GM12878 (cell line): ENCODE data around the gene ACAP1. TPM values are rescaled to one million over a fixed set of nuclear protein-coding genes. Genes with fewer than 3 reads are reported as not detected.

ENCODE experiments used
- BACH1 ChIP-seq: fragments of 450-650 bp; IDR thresholded peaks from 2 replicates; pipeline ENCODE4 v1.6.1; 2017; ENCODE audit warnings: mild to moderate bottlenecking, borderline replicate concordance
- BCLAF1 ChIP-seq: fragments of 450-650 bp; IDR thresholded peaks from 2 replicates; pipeline ENCODE4 v1.6.1; 2017; ENCODE audit warnings: antibody characterized with exemption, mild to moderate bottlenecking, moderate library complexity
- DPF2 ChIP-seq: fragments of 450-650 bp; IDR thresholded peaks from 2 replicates; pipeline ENCODE4 v1.6.1; 2017; ENCODE audit warnings: mild to moderate bottlenecking
- IKZF2 ChIP-seq, 2 experiments: fragments of 450-650 bp; IDR thresholded peaks; 2 replicates each; pipeline ENCODE4 v1.6.1; 2017; ENCODE audit warnings: mild to moderate bottlenecking in 2 of 2, moderate library complexity in 2 of 2
- RAD51 ChIP-seq: fragments of 450-650 bp; IDR thresholded peaks from 2 replicates; pipeline ENCODE4 v1.6.1; 2016; ENCODE audit warnings: moderate library complexity, mild to moderate bottlenecking, inconsistent platforms
- SREBF2 ChIP-seq: IDR thresholded peaks from 2 replicates; pipeline ENCODE4 v1.6.1; 2012; ENCODE audit warnings: mild to moderate bottlenecking, low read length
- SUZ12 ChIP-seq: fragments of 200-600 bp; sonication (generic); IDR thresholded peaks from one replicate; pipeline ENCODE4 v1.6.1; 2018; ENCODE audit warnings: antibody characterized with exemption, mild to moderate bottlenecking; ENCODE audit not compliant: unreplicated experiment
- polyA plus RNA-seq, 11 experiments: library from polyadenylated mRNA; depleted of rRNA in 4 of 11; unstranded in 6 of 11; stranded (reverse) in 5 of 11; fragments of >200 nt; fragmentation: Nextera tagmentation in 4 of 11; fragmentation: Illumina TruSeq in 1 of 11; extraction: Ambion mirVana in 4 of 11; extraction: Trizol in 1 of 11; gene quantifications; 1 replicate in 1 of 11; 2 replicates in 10 of 11; pipeline versions ENCODE4 v1.2.1 to v1.2.3, GENCODE V29; 2011 to 2016; ENCODE audit warnings: inconsistent platforms in 2 of 11, missing spikeins in 2 of 11, low read depth in 1 of 11
- total RNA-seq, 4 experiments: library from RNA; depleted of rRNA in 3 of 4; stranded (reverse); fragments of >200 nt in 3 of 4; fragmentation: Illumina TruSeq in 1 of 4; extraction: Trizol in 1 of 4; gene quantifications; 2 replicates each; pipeline versions ENCODE4 v1.2.1 to v1.2.3, GENCODE V29; 2013 to 2021
- TF ChIP-seq, protein P1 (sequence below): fragments of 450-650 bp; conservative IDR thresholded peaks from 2 replicates; pipeline ENCODE4 v1.6.1; 2017; ENCODE audit warnings: mild to moderate bottlenecking, moderate library complexity
- TF ChIP-seq, protein P2 (sequence below): IDR thresholded peaks from 2 replicates; pipeline ENCODE4 v1.6.1; 2012; ENCODE audit warnings: mild to moderate bottlenecking, low read depth, low read length

ACAP1 gene
- total and polyA plus RNA-seq, 10 of the 15 experiments (the other 5 are each of a cell fraction or from before 2014, with no cell fraction given), result 5.7 to 245 (median 118) TPM

DNA sequence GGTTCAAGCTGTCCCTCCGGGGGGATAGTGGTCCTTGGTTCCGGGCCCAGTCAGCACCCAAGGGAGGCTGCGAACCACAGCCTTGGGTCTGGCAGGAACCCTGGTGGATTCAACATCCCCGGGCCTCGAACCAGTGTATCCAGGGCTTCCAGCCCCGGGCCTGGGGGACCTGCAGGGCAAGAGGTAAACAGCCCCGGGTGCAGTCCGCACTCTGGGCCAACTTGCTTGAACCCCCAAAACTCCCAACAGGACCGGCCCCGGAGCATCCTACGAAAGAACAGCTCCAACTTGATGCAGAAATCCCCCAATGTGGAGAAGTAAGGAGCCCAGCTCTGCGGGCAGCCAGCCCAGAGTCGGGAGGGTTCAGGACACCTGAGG is 5.7 kb upstream of the ACAP1 start (continued):
- TF ChIP-seq BCLAF1 (no peak), IKZF2 (IDR thresholded peaks at IDR 0.05) (peak in 1 of 2 experiments; percentile 9; a peak in 1 of 4 replicates), SUZ12 (no peak), DPF2 (peak; percentile 35; the same call in 1 of the 2 replicates), SREBF2 (no peak), BACH1 (no peak), RAD51 (no peak)
- TF ChIP-seq, protein P1, sequence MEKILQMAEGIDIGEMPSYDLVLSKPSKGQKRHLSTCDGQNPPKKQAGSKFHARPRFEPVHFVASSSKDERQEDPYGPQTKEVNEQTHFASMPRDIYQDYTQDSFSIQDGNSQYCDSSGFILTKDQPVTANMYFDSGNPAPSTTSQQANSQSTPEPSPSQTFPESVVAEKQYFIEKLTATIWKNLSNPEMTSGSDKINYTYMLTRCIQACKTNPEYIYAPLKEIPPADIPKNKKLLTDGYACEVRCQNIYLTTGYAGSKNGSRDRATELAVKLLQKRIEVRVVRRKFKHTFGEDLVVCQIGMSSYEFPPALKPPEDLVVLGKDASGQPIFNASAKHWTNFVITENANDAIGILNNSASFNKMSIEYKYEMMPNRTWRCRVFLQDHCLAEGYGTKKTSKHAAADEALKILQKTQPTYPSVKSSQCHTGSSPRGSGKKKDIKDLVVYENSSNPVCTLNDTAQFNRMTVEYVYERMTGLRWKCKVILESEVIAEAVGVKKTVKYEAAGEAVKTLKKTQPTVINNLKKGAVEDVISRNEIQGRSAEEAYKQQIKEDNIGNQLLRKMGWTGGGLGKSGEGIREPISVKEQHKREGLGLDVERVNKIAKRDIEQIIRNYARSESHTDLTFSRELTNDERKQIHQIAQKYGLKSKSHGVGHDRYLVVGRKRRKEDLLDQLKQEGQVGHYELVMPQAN, result 0 out of 2 replicates have a peak, but pooled peaks have one; percentile 21
- TF ChIP-seq, protein P2, sequence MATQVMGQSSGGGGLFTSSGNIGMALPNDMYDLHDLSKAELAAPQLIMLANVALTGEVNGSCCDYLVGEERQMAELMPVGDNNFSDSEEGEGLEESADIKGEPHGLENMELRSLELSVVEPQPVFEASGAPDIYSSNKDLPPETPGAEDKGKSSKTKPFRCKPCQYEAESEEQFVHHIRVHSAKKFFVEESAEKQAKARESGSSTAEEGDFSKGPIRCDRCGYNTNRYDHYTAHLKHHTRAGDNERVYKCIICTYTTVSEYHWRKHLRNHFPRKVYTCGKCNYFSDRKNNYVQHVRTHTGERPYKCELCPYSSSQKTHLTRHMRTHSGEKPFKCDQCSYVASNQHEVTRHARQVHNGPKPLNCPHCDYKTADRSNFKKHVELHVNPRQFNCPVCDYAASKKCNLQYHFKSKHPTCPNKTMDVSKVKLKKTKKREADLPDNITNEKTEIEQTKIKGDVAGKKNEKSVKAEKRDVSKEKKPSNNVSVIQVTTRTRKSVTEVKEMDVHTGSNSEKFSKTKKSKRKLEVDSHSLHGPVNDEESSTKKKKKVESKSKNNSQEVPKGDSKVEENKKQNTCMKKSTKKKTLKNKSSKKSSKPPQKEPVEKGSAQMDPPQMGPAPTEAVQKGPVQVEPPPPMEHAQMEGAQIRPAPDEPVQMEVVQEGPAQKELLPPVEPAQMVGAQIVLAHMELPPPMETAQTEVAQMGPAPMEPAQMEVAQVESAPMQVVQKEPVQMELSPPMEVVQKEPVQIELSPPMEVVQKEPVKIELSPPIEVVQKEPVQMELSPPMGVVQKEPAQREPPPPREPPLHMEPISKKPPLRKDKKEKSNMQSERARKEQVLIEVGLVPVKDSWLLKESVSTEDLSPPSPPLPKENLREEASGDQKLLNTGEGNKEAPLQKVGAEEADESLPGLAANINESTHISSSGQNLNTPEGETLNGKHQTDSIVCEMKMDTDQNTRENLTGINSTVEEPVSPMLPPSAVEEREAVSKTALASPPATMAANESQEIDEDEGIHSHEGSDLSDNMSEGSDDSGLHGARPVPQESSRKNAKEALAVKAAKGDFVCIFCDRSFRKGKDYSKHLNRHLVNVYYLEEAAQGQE, result no peak
